DOHH2 (cell line): Measurements from ENCODE around the gene AK9.

Source experiments
- H3F3A ChIP-seq: fragments of 200-600 bp; sonication (generic), shearing (Covaris generic); 2 replicates; pipeline ENCODE4 v1.6.0; 2016; ENCODE audit warnings: antibody characterized with exemption, mild to moderate bottlenecking; ENCODE audit not compliant: control insufficient read depth, insufficient read depth
- H3K27ac ChIP-seq: fragments of 200-600 bp; sonication (generic); 2 replicates; pipeline ENCODE4 v1.5.1; 2014; ENCODE audit warnings: low read depth, mild to moderate bottlenecking, low read length, moderate library complexity
- H3K27me3 ChIP-seq: fragments of 200-600 bp; sonication (generic); 2 replicates; pipeline ENCODE4 v1.6.1; 2014; ENCODE audit warnings: mild to moderate bottlenecking, low read length, mixed read lengths; ENCODE audit not compliant: control insufficient read depth
- H3K36me3 ChIP-seq: fragments of 200-600 bp; sonication (generic); 2 replicates; pipeline ENCODE4 v1.6.1; 2014; ENCODE audit warnings: mild to moderate bottlenecking, low read length, moderate library complexity, mixed read lengths; ENCODE audit not compliant: control insufficient read depth
- H3K4me1 ChIP-seq: fragments of 200-600 bp; sonication (generic); 2 replicates; pipeline ENCODE4 v1.6.1; 2014; ENCODE audit warnings: mild to moderate bottlenecking, low read length, mixed read lengths; ENCODE audit not compliant: control insufficient read depth
- H3K4me2 ChIP-seq: fragments of 200-600 bp; sonication (generic); 2 replicates; pipeline ENCODE4 v1.6.0; 2014; ENCODE audit warnings: mild to moderate bottlenecking, low read length, moderate library complexity
- H3K4me3 ChIP-seq: fragments of 200-600 bp; sonication (generic); 2 replicates; pipeline ENCODE4 v1.5.1; 2014; ENCODE audit warnings: mild to moderate bottlenecking, low read length, mixed read lengths
- H3K79me2 ChIP-seq: fragments of 200-600 bp; sonication (generic); 2 replicates; pipeline ENCODE4 v1.6.1; 2014; ENCODE audit warnings: mild to moderate bottlenecking, low read length, mixed read lengths; ENCODE audit not compliant: control insufficient read depth
- H3K9me2 ChIP-seq: fragments of 200-600 bp; sonication (generic); replicated peaks from 2 replicates; pipeline ENCODE4 v1.6.1; 2014; ENCODE audit warnings: mild to moderate bottlenecking, low read length, mixed read lengths; ENCODE audit not compliant: control insufficient read depth
- H3K9me3 ChIP-seq: fragments of 200-600 bp; sonication (generic); 2 replicates; pipeline ENCODE4 v1.6.1; 2014; ENCODE audit warnings: antibody characterized with exemption, low read length, mixed read lengths; ENCODE audit not compliant: control insufficient read depth, insufficient read depth
- H4K20me1 ChIP-seq: fragments of 200-600 bp; sonication (generic); 2 replicates; pipeline ENCODE4 v1.6.0; 2014; ENCODE audit warnings: low read depth, mild to moderate bottlenecking, antibody characterized with exemption, low read length, moderate library complexity; ENCODE audit not compliant: control insufficient read depth, insufficient read depth
- EZH2phosphoT487 ChIP-seq: fragments of 200-600 bp; sonication (generic); IDR thresholded peaks from 2 replicates; pipeline ENCODE4 v1.6.1; 2017; ENCODE audit warnings: borderline replicate concordance, mild to moderate bottlenecking, antibody characterized with exemption, low read length, moderate library complexity, mixed read lengths
- TF ChIP-seq, protein P1 (sequence below): fragments of 200-600 bp; sonication (generic); IDR thresholded peaks from one replicate; pipeline ENCODE4 v1.5.1; 2014; ENCODE audit warnings: antibody characterized with exemption, mild to moderate bottlenecking, low read depth, low read length; ENCODE audit not compliant: poor library complexity, severe bottlenecking

The AK9 gene

DNA sequence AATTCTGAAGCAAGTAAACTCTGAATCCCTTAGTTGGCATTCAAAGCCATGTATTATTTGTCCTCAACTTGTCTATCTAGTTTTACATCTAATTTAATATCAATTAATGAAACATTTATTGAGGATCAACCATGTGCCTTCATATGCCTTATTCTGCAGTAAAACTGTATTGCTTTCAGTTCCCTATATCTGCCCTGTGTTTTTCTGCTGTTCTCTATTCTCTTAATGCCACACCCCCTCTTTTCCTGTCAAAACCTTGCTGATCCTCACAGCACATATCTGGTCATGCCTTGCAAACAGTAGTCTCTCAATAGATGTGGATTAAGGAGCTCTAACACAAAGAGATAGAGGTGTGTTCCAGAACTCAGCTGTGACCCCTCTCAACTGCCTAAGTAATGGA, 2.1 kb upstream of the AK9 start:
- Histone ChIP-seq H4K20me1 (no peaks in the 10 kb centered on the region), H3K9me2 (no peaks in the 10 kb centered on the region), H3K4me1 (peaks cover 25% of the 10 kb centered on the region), H3K9me3 (no peaks in the 10 kb centered on the region), H3K27ac (no peak overlapping the region), H3K27me3 (no peaks in the 10 kb centered on the region), H3F3A (0 out of 2 replicates have a peak, but pooled peaks cover 3% of the 10 kb centered on the region), H3K36me3 (no peaks in the 10 kb centered on the region), H3K79me2 (no peaks in the 10 kb centered on the region; the same call in 1 of the 2 replicates), H3K4me3 (peak overlapping the region; percentile 94), H3K4me2 (peak overlapping the region; percentile 94)
- TF ChIP-seq, protein P1, sequence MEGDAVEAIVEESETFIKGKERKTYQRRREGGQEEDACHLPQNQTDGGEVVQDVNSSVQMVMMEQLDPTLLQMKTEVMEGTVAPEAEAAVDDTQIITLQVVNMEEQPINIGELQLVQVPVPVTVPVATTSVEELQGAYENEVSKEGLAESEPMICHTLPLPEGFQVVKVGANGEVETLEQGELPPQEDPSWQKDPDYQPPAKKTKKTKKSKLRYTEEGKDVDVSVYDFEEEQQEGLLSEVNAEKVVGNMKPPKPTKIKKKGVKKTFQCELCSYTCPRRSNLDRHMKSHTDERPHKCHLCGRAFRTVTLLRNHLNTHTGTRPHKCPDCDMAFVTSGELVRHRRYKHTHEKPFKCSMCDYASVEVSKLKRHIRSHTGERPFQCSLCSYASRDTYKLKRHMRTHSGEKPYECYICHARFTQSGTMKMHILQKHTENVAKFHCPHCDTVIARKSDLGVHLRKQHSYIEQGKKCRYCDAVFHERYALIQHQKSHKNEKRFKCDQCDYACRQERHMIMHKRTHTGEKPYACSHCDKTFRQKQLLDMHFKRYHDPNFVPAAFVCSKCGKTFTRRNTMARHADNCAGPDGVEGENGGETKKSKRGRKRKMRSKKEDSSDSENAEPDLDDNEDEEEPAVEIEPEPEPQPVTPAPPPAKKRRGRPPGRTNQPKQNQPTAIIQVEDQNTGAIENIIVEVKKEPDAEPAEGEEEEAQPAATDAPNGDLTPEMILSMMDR, result no peak
- no peak for TF ChIP-seq EZH2phosphoT487

DNA sequence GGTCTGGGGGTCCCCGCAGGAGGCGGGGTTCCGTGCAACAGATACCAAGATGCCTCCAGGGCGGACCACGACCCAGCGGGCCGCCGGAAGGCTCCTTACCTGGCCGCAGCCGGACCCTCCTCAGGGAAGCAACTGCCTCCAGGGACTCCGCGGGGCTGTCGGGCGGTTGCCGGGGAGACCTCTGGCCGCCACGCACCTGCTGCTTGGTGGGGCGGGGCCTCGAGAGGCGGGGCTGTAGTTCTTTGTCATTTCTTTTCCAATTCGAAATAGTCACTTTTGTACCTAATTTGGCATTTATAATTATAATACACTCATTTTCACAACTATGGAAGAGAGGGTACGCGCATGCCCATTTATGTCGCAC, 647 bp downstream of the AK9 start:
- H3K4me2 ChIP-seq, result peak overlapping the region; percentile 94
- H3K9me2 ChIP-seq, result no peaks in the 10 kb centered on the region
- TF ChIP-seq EZH2phosphoT487, result no peak
- TF ChIP-seq, protein P1, result no peak
- H3K36me3 ChIP-seq, result no peaks in the 10 kb centered on the region
- peak overlapping the region; percentile 94 for H3K4me3 ChIP-seq
- H3K4me1 ChIP-seq, result peaks cover 25% of the 10 kb centered on the region
- H3K79me2 ChIP-seq, result no peaks in the 10 kb centered on the region; the same call in 1 of the 2 replicates
- 0 out of 2 replicates have a peak overlapping the region, but pooled peaks have one; percentile 5 for H3K27ac ChIP-seq
- no peaks in the 10 kb centered on the region for H3K9me3 ChIP-seq
- no peaks in the 10 kb centered on the region for H4K20me1 ChIP-seq
- 0 out of 2 replicates have a peak, but pooled peaks cover 3% of the 10 kb centered on the region for H3F3A ChIP-seq
- H3K27me3 ChIP-seq, result no peaks in the 10 kb centered on the region

DNA sequence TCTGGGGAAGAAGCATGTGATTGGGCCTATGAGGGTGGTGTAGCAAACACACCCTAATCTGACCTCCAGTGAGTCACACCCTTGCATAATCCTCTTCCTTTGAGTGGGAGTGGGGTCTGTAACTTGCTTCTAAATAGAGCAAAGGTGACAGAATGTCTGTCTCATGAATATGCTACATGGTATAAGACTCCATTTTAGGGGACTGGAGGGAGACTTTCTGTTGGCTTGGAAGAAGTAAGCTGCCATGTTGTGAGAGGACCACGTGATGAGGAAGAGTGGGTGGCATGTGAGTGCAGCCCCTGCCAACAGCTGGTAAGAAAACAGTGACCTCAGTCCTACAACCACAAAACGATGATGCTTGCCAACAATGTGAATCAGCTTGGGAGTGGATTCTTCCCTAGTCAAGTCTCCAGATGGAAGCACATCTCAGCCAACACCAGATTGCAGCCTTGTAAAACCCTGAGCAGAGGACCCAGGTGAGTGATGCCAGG, 3.7 kb downstream of the AK9 start:
- Histone ChIP-seq H4K20me1 (no peaks in the 10 kb centered on the region), H3F3A (0 out of 2 replicates have a peak, but pooled peaks cover 3% of the 10 kb centered on the region)

More for the DNA sequence above, 3.7 kb downstream of the AK9 start:
- Histone ChIP-seq H3K9me3 (no peaks in the 10 kb centered on the region), H3K9me2 (no peaks in the 10 kb centered on the region), H3K4me1 (peaks cover 13% of the 10 kb centered on the region), H3K36me3 (no peaks in the 10 kb centered on the region), H3K4me2 (no peak overlapping the region), H3K4me3 (no peak overlapping the region), H3K27ac (no peak overlapping the region), H3K79me2 (no peaks in the 10 kb centered on the region; the same call in 1 of the 2 replicates), H3K27me3 (no peaks in the 10 kb centered on the region)
- TF ChIP-seq, protein P1, result no peak
- no peak for TF ChIP-seq EZH2phosphoT487
